H1 (cell line): ENCODE results near the gene MYOG. TPM values are rescaled to one million over a fixed set of nuclear protein-coding genes. Genes with fewer than 3 reads are reported as not detected.

ENCODE experiments used
- CTCF ChIA-PET: fragments of 300-600 bp; sonication (Branson Sonifier 250); formaldehyde crosslinking; loops from one replicate; lab custom pipeline; 2021; ENCODE audit not compliant: partially characterized antibody; lab: Charles Lee
- POLR2A ChIA-PET: fragments of 300-600 bp; sonication (Branson Sonifier 250); formaldehyde crosslinking; loops from one replicate; lab custom pipeline; 2021; ENCODE audit warnings: inconsistent platforms; ENCODE audit not compliant: partially characterized antibody; lab: Charles Lee
- DNase-seq, 2 experiments: peaks; one replicate each; pipeline versions ENCODE4 v3.0.0 to v3.0.0-alpha.2; 2010 to 2022; ENCODE audit warnings: low spot score in 2 of 2, low read depth in 1 of 2, mixed read lengths in 1 of 2
- FAIRE-seq: peaks from 2 replicates; lab custom pipeline; 2011; peaks lifted over from hg19 to GRCh38; lab: Jason Lieb, UNC
- H2AFZ ChIP-seq: 2 replicates; pipeline ENCODE4 v1.8.1; 2012; ENCODE audit warnings: low read length, inconsistent platforms
- H2AK5ac ChIP-seq: 2 replicates; pipeline ENCODE4 v1.6.1; 2013; ENCODE audit warnings: low read depth, low read length
- H2BK120ac ChIP-seq: replicated peaks from 2 replicates; pipeline ENCODE3; 2013; ENCODE audit warnings: low read depth, low read length, inconsistent platforms
- H2BK12ac ChIP-seq: 2 replicates; pipeline ENCODE4 v1.6.1; 2013; ENCODE audit warnings: low read depth, low read length
- H2BK15ac ChIP-seq: 2 replicates; pipeline ENCODE4 v1.6.1; 2013; ENCODE audit warnings: low read length
- H2BK20ac ChIP-seq: 2 replicates; pipeline ENCODE4 v1.6.1; 2013; ENCODE audit warnings: low read length
- H2BK5ac ChIP-seq: 2 replicates; pipeline ENCODE4 v1.6.1; 2013; ENCODE audit warnings: low read depth, low read length
- H3K14ac ChIP-seq: 2 replicates; pipeline ENCODE4 v1.6.1; 2013; ENCODE audit warnings: inconsistent platforms; ENCODE audit not compliant: insufficient read length
- H3K18ac ChIP-seq: 2 replicates; pipeline ENCODE4 v1.6.1; 2013; ENCODE audit warnings: low read length; ENCODE audit errors: extremely low read depth
- H3K23ac ChIP-seq: 2 replicates; pipeline ENCODE4 v1.6.1; 2013; ENCODE audit warnings: inconsistent platforms; ENCODE audit not compliant: insufficient read length
- H3K23me2 ChIP-seq: 2 replicates; pipeline ENCODE4 v1.6.1; 2013; ENCODE audit warnings: low read depth, low read length
- H3K27ac ChIP-seq: 2 replicates; pipeline ENCODE4 v1.6.1; 2011; ENCODE audit warnings: low read depth, low read length, inconsistent platforms
- H3K27me3 ChIP-seq, 4 experiments: replicated peaks in 1 of 4; 1 replicate in 1 of 4; 2 replicates in 3 of 4; pipeline versions ENCODE4 v1.6.1 to v1.8.1; 2011 to 2013; ENCODE audit warnings: low read length in 3 of 4, mild to moderate bottlenecking in 3 of 4, inconsistent platforms in 2 of 4, mixed read lengths in 2 of 4, moderate library complexity in 1 of 4; ENCODE audit not compliant: control insufficient read depth in 3 of 4, insufficient read depth in 3 of 4; ENCODE audit errors: extremely low read depth in 1 of 4
- H3K36me3 ChIP-seq, 4 experiments: 2 replicates each; pipeline versions ENCODE4 v1.6.1 to v1.8.1; 2011 to 2013; ENCODE audit warnings: mild to moderate bottlenecking in 4 of 4, low read length in 3 of 4, moderate library complexity in 2 of 4, control low read depth in 1 of 4, inconsistent platforms in 1 of 4; ENCODE audit not compliant: insufficient read depth in 4 of 4, control insufficient read depth in 2 of 4
- H3K4ac ChIP-seq: replicated peaks from 2 replicates; pipeline ENCODE3; 2013; ENCODE audit warnings: low read length, low read depth, mixed read lengths, inconsistent platforms; ENCODE audit not compliant: insufficient read length
- H3K4me1 ChIP-seq, 4 experiments: replicated peaks in 1 of 4; 1 replicate in 1 of 4; 2 replicates in 3 of 4; pipeline versions ENCODE4 v1.6.1 to v1.8.1; 2011 to 2013; ENCODE audit warnings: low read length in 3 of 4, inconsistent platforms in 2 of 4, mixed read lengths in 1 of 4; ENCODE audit not compliant: insufficient read depth in 4 of 4, control insufficient read depth in 3 of 4
- H3K4me2 ChIP-seq, 2 experiments: 2 replicates each; pipeline versions ENCODE4 v1.6.1 to v1.8.1; 2011 to 2013; ENCODE audit warnings: low read depth in 2 of 2, low read length in 2 of 2, control low read depth in 1 of 2, inconsistent platforms in 1 of 2, mild to moderate bottlenecking in 1 of 2; ENCODE audit not compliant: insufficient read depth in 1 of 2
- H3K4me3 ChIP-seq, 4 experiments: fragments of 200-600, 300-600 bp in 1 of 4; sonication (generic), shearing (Covaris generic), sonication (Bioruptor Twin) in 1 of 4; 2 replicates each; pipeline versions ENCODE4 v1.5.1 to v1.8.1; 2011 to 2016; ENCODE audit warnings: low read length in 4 of 4, low read depth in 3 of 4, control low read depth in 2 of 4, inconsistent platforms in 2 of 4, mild to moderate bottlenecking in 2 of 4, mixed read lengths in 1 of 4, moderate library complexity in 1 of 4; ENCODE audit not compliant: insufficient read depth in 2 of 4; ENCODE audit errors: extremely low read depth in 1 of 4
- H3K56ac ChIP-seq: replicated peaks from 2 replicates; pipeline ENCODE3; 2013; ENCODE audit warnings: low read depth, mild to moderate bottlenecking, mixed read lengths, low read length, inconsistent platforms; ENCODE audit not compliant: insufficient read length
- H3K79me1 ChIP-seq: 2 replicates; pipeline ENCODE4 v1.6.1; 2013; ENCODE audit warnings: low read depth, low read length, control low read depth
- H3K79me2 ChIP-seq, 2 experiments: 2 replicates each; pipeline versions ENCODE4 v1.6.1 to v1.8.1; 2012 to 2013; ENCODE audit warnings: low read length in 2 of 2, mild to moderate bottlenecking in 2 of 2, inconsistent platforms in 1 of 2; ENCODE audit not compliant: insufficient read depth in 2 of 2, control insufficient read depth in 1 of 2
- H3K9ac ChIP-seq, 4 experiments: replicated peaks in 1 of 4; 1 replicate in 1 of 4; 2 replicates in 3 of 4; pipeline versions ENCODE4 v1.6.1 to v1.8.1; 2011 to 2013; ENCODE audit warnings: low read depth in 3 of 4, low read length in 3 of 4, control low read depth in 2 of 4, mild to moderate bottlenecking in 2 of 4, moderate library complexity in 2 of 4, inconsistent platforms in 1 of 4; ENCODE audit errors: extremely low read depth in 1 of 4
- H3K9me3 ChIP-seq, 2 experiments: 2 replicates each; pipeline versions ENCODE4 v1.6.1 to v1.8.1; 2012 to 2013; ENCODE audit warnings: mild to moderate bottlenecking in 2 of 2, moderate library complexity in 2 of 2, control low read depth in 1 of 2, inconsistent platforms in 1 of 2, low read depth in 1 of 2, low read length in 1 of 2, mixed read lengths in 1 of 2; ENCODE audit not compliant: insufficient read depth in 2 of 2
- H4K20me1 ChIP-seq, 2 experiments: replicated peaks in 1 of 2; 2 replicates each; pipeline versions ENCODE3 to v1.8.1; 2011 to 2013; ENCODE audit warnings: inconsistent platforms in 2 of 2, low read length in 2 of 2, mild to moderate bottlenecking in 1 of 2; ENCODE audit not compliant: insufficient read depth in 2 of 2, control insufficient read depth in 1 of 2
- H4K5ac ChIP-seq: 2 replicates; pipeline ENCODE4 v1.6.1; 2013; ENCODE audit warnings: low read length, low read depth, mixed read lengths, inconsistent platforms; ENCODE audit not compliant: insufficient read length
- H4K8ac ChIP-seq: 2 replicates; pipeline ENCODE4 v1.8.0; 2013; ENCODE audit warnings: mild to moderate bottlenecking, moderate library complexity, low read length, inconsistent platforms; ENCODE audit not compliant: insufficient read depth; ENCODE audit errors: extremely low read depth
- H4K91ac ChIP-seq: replicated peaks from 2 replicates; pipeline ENCODE3; 2013; ENCODE audit warnings: low read length, mixed read lengths, inconsistent platforms; ENCODE audit not compliant: insufficient read length
- CBX5 ChIP-seq: fragments of 300-800, 300-1000 bp; sonication (generic); IDR thresholded peaks from 2 replicates; pipeline ENCODE4 v1.7.1; 2016; ENCODE audit warnings: antibody characterized with exemption, low read length, low read depth
- CTCF ChIP-seq, 3 experiments: IDR thresholded peaks; 1 replicate in 2 of 3; 2 replicates in 1 of 3; pipeline versions ENCODE4 v1.5.1 to v1.6.1; 2011; ENCODE audit warnings: low read length in 3 of 3, mild to moderate bottlenecking in 3 of 3, inconsistent platforms in 2 of 3, low read depth in 1 of 3, moderate library complexity in 1 of 3; ENCODE audit not compliant: insufficient read depth in 1 of 3; ENCODE audit errors: control extremely low read depth in 1 of 3
- PHF8 ChIP-seq: fragments of 200-600 bp; sonication (generic); conservative IDR thresholded peaks from 2 replicates; pipeline ENCODE4 v1.7.1; 2012; ENCODE audit warnings: low read depth, mild to moderate bottlenecking, inconsistent platforms, low read length, moderate library complexity
- RXRA ChIP-seq: IDR thresholded peaks from 2 replicates; pipeline ENCODE4 v1.6.1; 2011; ENCODE audit warnings: low read depth, mild to moderate bottlenecking, low read length, moderate library complexity; ENCODE audit not compliant: insufficient read depth
- SP2 ChIP-seq: IDR thresholded peaks from 2 replicates; pipeline ENCODE4 v1.6.1; 2012; ENCODE audit warnings: mild to moderate bottlenecking, low read length, inconsistent platforms
- TAF1 ChIP-seq: IDR thresholded peaks from 2 replicates; pipeline ENCODE4 v1.6.1; 2011; ENCODE audit warnings: mild to moderate bottlenecking, low read depth, low read length
- WGBS, 2 experiments: shearing (Covaris generic) in 1 of 2; methylation state at CpG; one replicate each; pipeline versions ENCODE4 v1.1.6 to v1.1.7; 2013 to 2015; ENCODE audit warnings: low lambda C conversion rate in 2 of 2, mixed read lengths in 2 of 2, inconsistent platforms in 1 of 2, low coverage in 1 of 2, missing lambda C conversion rate in 1 of 2; ENCODE audit not compliant: insufficient replicate concordance in 2 of 2, insufficient coverage in 1 of 2, insufficient read length in 1 of 2; ENCODE audit errors: extremely low coverage in 1 of 2, missing lambda C conversion rate in 1 of 2; 5-methylcytosine and 5-hydroxymethylcytosine counted together
- polyA plus RNA-seq, 7 experiments: library from polyadenylated mRNA; depleted of rRNA in 3 of 7; stranded (reverse) in 5 of 7; unstranded in 2 of 7; fragments of >200 nt in 5 of 7; fragments of 200-250 nt in 2 of 7; gene quantifications; 1 replicate in 5 of 7; 2 replicates in 1 of 7; 4 replicates in 1 of 7; pipeline versions ENCODE4 v1.2.1 to v1.2.3, GENCODE V29; 2011 to 2013; ENCODE audit warnings: missing spikeins in 2 of 7, mixed read lengths in 2 of 7
- total RNA-seq: library from RNA; stranded (reverse); fragmentation: NEBNext Ultra II Directional; extraction: Animal tissue kit (Norgen Biotek cat#: 25700); gene quantifications from 2 replicates; pipeline ENCODE4 v1.2.1, GENCODE V29; 2021

MYOG gene
- total and polyA plus RNA-seq, 2 of the 8 experiments (the other 6 are each of a cell fraction or from before 2014, with no cell fraction given): not detected

GRCh38 chr1:203035111-203036000, 50.5 kb downstream of the MYOG start:
- no peak overlapping the region for H4K5ac ChIP-seq
- no peak overlapping the region for H3K14ac ChIP-seq
- no peak overlapping the region for H2AK5ac ChIP-seq
- peaks cover 2 to 15% (median 5%) of the 10 kb centered on the region in 4 experiments for H3K4me1 ChIP-seq
- H3K79me1 ChIP-seq: no peaks in the 10 kb centered on the region; the same call in 1 of the 2 replicates
- H3K79me2 ChIP-seq: no peaks in the 10 kb centered on the region
- no peaks in the 10 kb centered on the region for H3K23me2 ChIP-seq
- no peak overlapping the region for H2BK12ac ChIP-seq
- no peaks in the 10 kb centered on the region; a peak in 1 of 8 replicates for H3K36me3 ChIP-seq
- 81% methylated on average over 15 of the region's 15 CpGs; no CpG with 5 or more reads in 1 of the 2 experiments for WGBS, 2 experiments
- no peak overlapping the region for H4K91ac ChIP-seq
- H2BK20ac ChIP-seq: no peak overlapping the region
- H4K20me1 ChIP-seq: no peaks in the 10 kb centered on the region
- H3K27me3 ChIP-seq: no peaks in the 10 kb centered on the region
- no peak overlapping the region for H3K56ac ChIP-seq
- H3K23ac ChIP-seq: no peak overlapping the region
- H4K8ac ChIP-seq: no peak overlapping the region
- no peak overlapping the region for H2AFZ ChIP-seq
- CTCF ChIA-PET: interaction anchor here (0.6 to 49.7 kb wide), 23 partner anchors 9 to 252 kb away, joined by 3 to 1089 read pairs (median 4); partner anchors contain the start of genes ADORA1, PPFIA4 and TMEM183A
- H3K9ac ChIP-seq: no peak overlapping the region
- no peak for FAIRE-seq
- H2BK15ac ChIP-seq: no peak overlapping the region
- H2BK5ac ChIP-seq: peak overlapping the region; percentile 29; the same call in 1 of the 2 replicates
- H3K4ac ChIP-seq: peak overlapping the region; percentile 57
- no peak for TF ChIP-seq CBX5
- peak in 1 of 3 experiments; percentile 6; a peak in 2 of 4 replicates for TF ChIP-seq CTCF (IDR thresholded peaks at IDR 0.05; ENCODE audit: control extremely low read depth in 1 of 3, insufficient read depth in 1 of 3, low read depth in 1 of 3, low read length in 3 of 3)
- TF ChIP-seq TAF1: no peak
- TF ChIP-seq SP2: no peak
- no peak for TF ChIP-seq PHF8
- no peak for TF ChIP-seq RXRA
- TF ChIP-seq, all 59 proteins: peak for 1
- H3K9me3 ChIP-seq: no peaks in the 10 kb centered on the region
- POLR2A ChIA-PET: interaction anchor here (1.3 to 2.1 kb wide), 5 partner anchors 8 to 28 kb away, joined by 3 to 8 read pairs (median 6); partner anchors contain the start of genes PPFIA4 and TMEM183A
- H3K4me3 ChIP-seq: no peak overlapping the region
- no peak overlapping the region for H2BK120ac ChIP-seq
- no peak for DNase-seq
- no peak overlapping the region for H3K27ac ChIP-seq
- no peak overlapping the region for H3K4me2 ChIP-seq
- 0 out of 2 replicates have a peak overlapping the region, but pooled peaks have one; percentile 14 for H3K18ac ChIP-seq
